GM23338 (cell line): ENCODE measurements around the gene SRA1.

ENCODE experiments used
- CTCF ChIP-seq, 2 experiments: fragments of 200-600 bp in 1 of 2; sonication (generic) in 1 of 2; conservative IDR thresholded peaks; 2 replicates each; pipeline versions ENCODE4 v1.5.1 to v1.6.1; 2016 to 2017; ENCODE audit warnings: antibody characterized with exemption in 2 of 2, low read depth in 2 of 2, mild to moderate bottlenecking in 2 of 2, moderate library complexity in 1 of 2
- ETS1 ChIP-seq: IDR thresholded peaks from 2 replicates; pipeline ENCODE4 v1.6.1; 2016; ENCODE audit warnings: antibody characterized with exemption
- EZH2 ChIP-seq: fragments of 200-600 bp; sonication (generic); IDR thresholded peaks from one replicate; pipeline ENCODE4 v1.8.0; 2017; ENCODE audit warnings: antibody characterized with exemption, mild to moderate bottlenecking, low read depth; ENCODE audit not compliant: unreplicated experiment
- EZH2phosphoT487 ChIP-seq: fragments of 200-600 bp; sonication (generic); IDR thresholded peaks from one replicate; pipeline ENCODE4 v1.8.1; 2018; ENCODE audit warnings: antibody characterized with exemption; ENCODE audit not compliant: unreplicated experiment
- JUNB ChIP-seq: IDR thresholded peaks from one replicate; pipeline ENCODE4 v1.6.1; 2016; ENCODE audit warnings: antibody characterized with exemption; ENCODE audit not compliant: unreplicated experiment
- POLR2AphosphoS5 ChIP-seq: IDR thresholded peaks from 2 replicates; pipeline ENCODE4 v1.6.1; 2016; ENCODE audit warnings: antibody characterized with exemption, low read depth
- REST ChIP-seq: IDR thresholded peaks from one replicate; pipeline ENCODE4 v1.6.1; 2018; ENCODE audit warnings: antibody characterized with exemption; ENCODE audit not compliant: unreplicated experiment
- STAT1 ChIP-seq: IDR thresholded peaks from one replicate; pipeline ENCODE4 v1.6.1; 2016; ENCODE audit warnings: antibody characterized with exemption; ENCODE audit not compliant: unreplicated experiment

- no peak for TF ChIP-seq CTCF (conservative IDR thresholded peaks at IDR 0.05; ENCODE audit: low read depth in 2 of 2)
- TF ChIP-seq ETS1: no peak
- no peak for TF ChIP-seq EZH2
- no peak for TF ChIP-seq JUNB
- TF ChIP-seq POLR2AphosphoS5: no peak
- no peak for TF ChIP-seq STAT1
- TF ChIP-seq EZH2phosphoT487: no peak
- TF ChIP-seq REST: no peak
These were observed 11.9 kb upstream of the SRA1 start for GRCh38 chr5:140569197-140569596.
